ENCODE data around the gene NFATC1.

GRCh38 chr18:79420033-79420745 is 24.5 kb downstream of the NFATC1 start:
- TF ChIP-seq TCF4 (CRISPR knock-in tag; IDR thresholded peaks at IDR 0.05; ENCODE audit: borderline replicate concordance) = no peak
- TF ChIP-seq, protein P1, sequence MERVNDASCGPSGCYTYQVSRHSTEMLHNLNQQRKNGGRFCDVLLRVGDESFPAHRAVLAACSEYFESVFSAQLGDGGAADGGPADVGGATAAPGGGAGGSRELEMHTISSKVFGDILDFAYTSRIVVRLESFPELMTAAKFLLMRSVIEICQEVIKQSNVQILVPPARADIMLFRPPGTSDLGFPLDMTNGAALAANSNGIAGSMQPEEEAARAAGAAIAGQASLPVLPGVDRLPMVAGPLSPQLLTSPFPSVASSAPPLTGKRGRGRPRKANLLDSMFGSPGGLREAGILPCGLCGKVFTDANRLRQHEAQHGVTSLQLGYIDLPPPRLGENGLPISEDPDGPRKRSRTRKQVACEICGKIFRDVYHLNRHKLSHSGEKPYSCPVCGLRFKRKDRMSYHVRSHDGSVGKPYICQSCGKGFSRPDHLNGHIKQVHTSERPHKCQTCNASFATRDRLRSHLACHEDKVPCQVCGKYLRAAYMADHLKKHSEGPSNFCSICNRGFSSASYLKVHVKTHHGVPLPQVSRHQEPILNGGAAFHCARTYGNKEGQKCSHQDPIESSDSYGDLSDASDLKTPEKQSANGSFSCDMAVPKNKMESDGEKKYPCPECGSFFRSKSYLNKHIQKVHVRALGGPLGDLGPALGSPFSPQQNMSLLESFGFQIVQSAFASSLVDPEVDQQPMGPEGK (CRISPR knock-in tag; IDR thresholded peaks at IDR 0.05; ENCODE audit: borderline replicate concordance) = no peak
